Neutrophil (primary cell): ENCODE measurements around the gene TTC1.

Experiments
- H3K27ac ChIP-seq: fragments of 200-600 bp; sonication (generic); 2 replicates; pipeline ENCODE4 v1.5.1; 2016; ENCODE audit warnings: mild to moderate bottlenecking, moderate library complexity
- H3K27me3 ChIP-seq: fragments of 200-600 bp; sonication (generic); 2 replicates; pipeline ENCODE4 v1.6.0; 2016; ENCODE audit warnings: mild to moderate bottlenecking
- H3K36me3 ChIP-seq: fragments of 200-600 bp; sonication (generic); 2 replicates; pipeline ENCODE4 v1.5.1; 2017
- H3K4me1 ChIP-seq, 2 experiments: fragments of 200-600 bp in 1 of 2; sonication (generic) in 1 of 2; 1 replicate in 1 of 2; 2 replicates in 1 of 2; pipeline versions ENCODE4 v1.5.1 to v1.6.1; 2013 to 2016; ENCODE audit warnings: low read depth in 1 of 2, low read length in 1 of 2, mild to moderate bottlenecking in 1 of 2, moderate library complexity in 1 of 2; ENCODE audit not compliant: control insufficient read depth in 1 of 2, insufficient read depth in 1 of 2
- H3K4me3 ChIP-seq, 2 experiments: fragments of 200-600 bp in 1 of 2; sonication (generic) in 1 of 2; 1 replicate in 1 of 2; 2 replicates in 1 of 2; pipeline ENCODE4 v1.5.1; 2013 to 2016; ENCODE audit warnings: low read depth in 1 of 2, low read length in 1 of 2, mild to moderate bottlenecking in 1 of 2, moderate library complexity in 1 of 2
- H3K9me3 ChIP-seq: fragments of 200-600 bp; sonication (generic); 2 replicates; pipeline ENCODE4 v1.5.1; 2016
- TF ChIP-seq, protein P1 (sequence below): fragments of 200-600 bp; sonication (generic); IDR thresholded peaks from 2 replicates; pipeline ENCODE4 v1.5.1; 2016; ENCODE audit warnings: antibody characterized with exemption

TTC1 gene

DNA sequence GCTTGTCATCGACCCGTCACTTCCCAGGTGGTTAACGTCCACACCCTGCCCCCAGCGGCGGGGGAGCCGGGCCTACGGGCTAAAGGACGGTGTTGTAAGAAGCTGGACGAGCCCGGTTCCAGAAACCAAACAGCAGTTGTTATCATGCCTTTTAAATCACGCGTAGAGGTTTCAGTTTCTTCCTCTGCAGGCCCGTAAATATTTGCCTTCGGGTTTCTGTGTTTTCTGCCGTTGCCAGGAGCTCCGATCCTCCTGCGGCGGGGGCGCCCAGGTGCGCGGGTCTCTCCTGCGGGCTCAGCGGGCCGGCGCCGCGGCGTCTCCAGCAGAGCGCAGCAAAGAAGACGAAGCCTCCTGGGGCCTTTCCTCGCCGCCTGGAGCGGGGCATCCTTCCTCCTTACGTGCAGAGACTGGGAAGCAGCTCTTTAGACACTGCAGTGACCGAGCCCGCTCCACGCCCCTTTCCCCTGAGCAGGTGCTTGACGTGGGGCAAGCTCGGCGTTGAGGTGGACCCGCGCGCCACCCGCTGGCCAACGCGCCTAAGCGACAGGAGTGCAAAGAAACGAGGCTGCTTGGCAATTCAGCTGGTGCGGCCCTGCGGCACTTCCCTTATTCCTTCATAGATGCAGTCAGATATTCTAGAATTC lies 21.8 kb upstream of the TTC1 start:
- no peaks in the 10 kb centered on the region for H3K36me3 ChIP-seq
- TF ChIP-seq, protein P1, sequence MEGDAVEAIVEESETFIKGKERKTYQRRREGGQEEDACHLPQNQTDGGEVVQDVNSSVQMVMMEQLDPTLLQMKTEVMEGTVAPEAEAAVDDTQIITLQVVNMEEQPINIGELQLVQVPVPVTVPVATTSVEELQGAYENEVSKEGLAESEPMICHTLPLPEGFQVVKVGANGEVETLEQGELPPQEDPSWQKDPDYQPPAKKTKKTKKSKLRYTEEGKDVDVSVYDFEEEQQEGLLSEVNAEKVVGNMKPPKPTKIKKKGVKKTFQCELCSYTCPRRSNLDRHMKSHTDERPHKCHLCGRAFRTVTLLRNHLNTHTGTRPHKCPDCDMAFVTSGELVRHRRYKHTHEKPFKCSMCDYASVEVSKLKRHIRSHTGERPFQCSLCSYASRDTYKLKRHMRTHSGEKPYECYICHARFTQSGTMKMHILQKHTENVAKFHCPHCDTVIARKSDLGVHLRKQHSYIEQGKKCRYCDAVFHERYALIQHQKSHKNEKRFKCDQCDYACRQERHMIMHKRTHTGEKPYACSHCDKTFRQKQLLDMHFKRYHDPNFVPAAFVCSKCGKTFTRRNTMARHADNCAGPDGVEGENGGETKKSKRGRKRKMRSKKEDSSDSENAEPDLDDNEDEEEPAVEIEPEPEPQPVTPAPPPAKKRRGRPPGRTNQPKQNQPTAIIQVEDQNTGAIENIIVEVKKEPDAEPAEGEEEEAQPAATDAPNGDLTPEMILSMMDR = no peak
- peaks cover 0 to 7% of the 10 kb centered on the region in 2 experiments for H3K4me1 ChIP-seq
- no peak overlapping the region for H3K27ac ChIP-seq
- H3K9me3 ChIP-seq = no peaks in the 10 kb centered on the region
- H3K27me3 ChIP-seq = peaks cover 91% of the 10 kb centered on the region
- peak overlapping the region in 1 of 2 experiments; percentile 35 for H3K4me3 ChIP-seq

DNA sequence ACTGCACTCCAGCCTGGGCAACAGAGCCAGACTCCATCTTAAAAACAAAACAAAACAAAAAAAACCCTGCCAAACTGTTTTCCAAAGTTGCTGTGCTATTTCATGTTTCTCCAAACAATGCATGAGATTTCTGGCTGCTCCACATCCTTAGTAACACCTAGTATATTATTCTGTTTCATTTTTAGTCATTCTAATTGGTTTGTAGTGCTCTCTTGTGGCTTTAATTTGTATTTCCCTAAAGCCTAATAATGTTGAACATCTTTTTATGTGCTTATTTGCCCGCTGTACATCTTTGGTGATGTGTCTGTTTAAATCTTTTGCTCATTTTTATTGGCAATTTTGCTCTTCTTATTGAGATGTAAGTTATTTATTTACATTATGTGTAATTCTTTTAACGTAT lies 18.4 kb upstream of the TTC1 start:
- Histone ChIP-seq H3K4me3 (no peak overlapping the region), H3K9me3 (no peaks in the 10 kb centered on the region), H3K27ac (no peak overlapping the region), H3K27me3 (peaks cover 63% of the 10 kb centered on the region), H3K36me3 (no peaks in the 10 kb centered on the region), H3K4me1 (peaks cover 0 to 7% of the 10 kb centered on the region in 2 experiments)
- TF ChIP-seq, protein P1 = no peak

DNA sequence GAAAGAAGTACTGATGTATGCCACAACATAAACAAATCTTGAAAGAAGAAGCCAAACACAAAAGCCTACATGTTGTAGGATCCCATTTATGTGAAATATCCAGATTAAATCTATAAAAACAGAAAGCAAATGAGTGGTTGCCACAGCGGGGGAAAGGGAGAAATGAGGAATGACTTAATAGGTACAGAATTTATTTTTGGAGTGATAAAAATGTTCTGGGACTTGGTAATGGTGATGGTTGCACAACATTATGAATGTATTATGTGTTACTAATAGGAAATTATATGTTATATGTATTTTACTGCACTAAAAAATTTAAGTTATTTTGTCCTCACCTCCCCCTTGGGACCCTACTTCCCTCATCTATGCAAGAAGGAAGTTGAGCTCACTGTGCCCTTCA lies 16.4 kb upstream of the TTC1 start:
- Histone ChIP-seq H3K36me3 (no peaks in the 10 kb centered on the region), H3K9me3 (no peaks in the 10 kb centered on the region), H3K4me3 (no peak overlapping the region), H3K27me3 (peaks cover 55% of the 10 kb centered on the region), H3K4me1 (no peaks in the 10 kb centered on the region), H3K27ac (no peak overlapping the region)
- TF ChIP-seq, protein P1 = no peak

DNA sequence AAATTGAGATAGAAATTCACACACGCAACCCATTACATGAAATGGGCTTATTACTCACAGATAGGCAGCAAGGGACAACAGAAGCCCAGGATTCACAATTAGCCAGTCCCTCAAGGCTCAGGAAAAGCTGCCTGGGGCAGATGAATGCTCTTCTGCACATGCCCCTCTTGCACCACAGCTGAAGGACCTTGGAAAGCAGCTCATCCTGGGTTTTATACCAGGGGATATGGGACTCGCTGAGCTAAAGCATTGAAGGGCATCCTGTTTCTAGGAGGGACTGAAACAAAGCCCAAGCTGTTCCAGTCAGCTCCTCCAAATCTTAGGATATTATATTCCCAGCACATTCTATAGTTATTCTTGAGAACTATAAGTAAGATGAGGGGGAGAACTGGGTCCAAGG lies 15.7 kb upstream of the TTC1 start:
- Histone ChIP-seq H3K27ac (no peak overlapping the region), H3K9me3 (no peaks in the 10 kb centered on the region), H3K4me3 (no peak overlapping the region), H3K4me1 (no peaks in the 10 kb centered on the region), H3K27me3 (peaks cover 53% of the 10 kb centered on the region), H3K36me3 (no peaks in the 10 kb centered on the region)
- TF ChIP-seq, protein P1 = no peak

DNA sequence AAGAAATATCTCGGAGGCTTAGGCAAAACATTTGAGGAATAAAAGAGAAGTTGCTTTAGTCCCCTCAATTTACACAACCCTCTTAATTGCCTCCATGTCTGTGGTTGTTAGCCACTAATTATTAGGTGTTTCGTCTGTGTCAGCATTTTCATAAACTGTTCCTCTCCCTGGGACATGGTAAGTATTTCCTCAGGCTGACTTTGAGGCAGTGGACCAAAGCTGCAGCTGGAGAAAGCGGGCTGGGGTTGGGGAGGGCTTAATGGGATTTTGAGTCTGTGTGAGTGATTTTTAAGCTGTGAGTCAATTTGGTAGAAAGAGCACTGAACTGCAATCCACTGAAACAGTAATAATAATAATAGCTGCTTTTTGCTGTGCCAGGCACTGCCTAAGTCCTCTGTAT lies 13.0 kb upstream of the TTC1 start:
- Histone ChIP-seq H3K27ac (no peak overlapping the region), H3K4me3 (no peak overlapping the region), H3K9me3 (no peaks in the 10 kb centered on the region), H3K27me3 (peaks cover 56% of the 10 kb centered on the region), H3K4me1 (no peaks in the 10 kb centered on the region), H3K36me3 (no peaks in the 10 kb centered on the region)
- TF ChIP-seq, protein P1 = no peak
